Fibroblast of pulmonary artery (primary cell): ENCODE data around the gene PSMD1.

Source experiments
- DNase-seq: peaks from one replicate; pipeline ENCODE4 v3.0.0-alpha.2; 2010; ENCODE audit warnings: low read depth
- H3K4me3 ChIP-seq: replicated peaks from 2 replicates; pipeline ENCODE4 v1.5.1; 2011; ENCODE audit warnings: low read depth, mild to moderate bottlenecking, control low read depth, low read length, moderate library complexity
- CTCF ChIP-seq: IDR thresholded peaks from 2 replicates; pipeline ENCODE4 v1.5.1; 2011; ENCODE audit warnings: mild to moderate bottlenecking, control low read depth, low read length, inconsistent platforms; ENCODE audit errors: missing control alignments

The PSMD1 gene

GRCh38 chr2:231039821-231040364 lies 16.8 kb upstream of the PSMD1 start:
- no peak for DNase-seq
- TF ChIP-seq CTCF: no peak
- no peak overlapping the region for H3K4me3 ChIP-seq

GRCh38 chr2:231041061-231041689 lies 15.5 kb upstream of the PSMD1 start:
- H3K4me3 ChIP-seq: no peak overlapping the region
- no peak for TF ChIP-seq CTCF
- DNase-seq: no peak

- no peak for TF ChIP-seq CTCF
- no peak for DNase-seq
- H3K4me3 ChIP-seq: no peak overlapping the region
Observed at GRCh38 chr2:231043796-231044195, 12.9 kb upstream of the PSMD1 start.

GRCh38 chr2:231046916-231047273 lies 9.8 kb upstream of the PSMD1 start:
- TF ChIP-seq CTCF: no peak
- DNase-seq: no peak
- no peak overlapping the region for H3K4me3 ChIP-seq

GRCh38 chr2:231047274-231047922 lies 9.3 kb upstream of the PSMD1 start:
- TF ChIP-seq CTCF: no peak
- no peak overlapping the region for H3K4me3 ChIP-seq
- no peak for DNase-seq

- H3K4me3 ChIP-seq: no peak overlapping the region
- no peak for DNase-seq
- TF ChIP-seq CTCF: no peak
Observed at GRCh38 chr2:231047923-231048915, 8.4 kb upstream of the PSMD1 start.
